ENCODE data around the gene EIF3D. TPM values are rescaled to one million over a fixed set of nuclear protein-coding genes. Genes with fewer than 3 reads are reported as not detected.

Gene EIF3D
- total RNA-seq, 1 experiment from 2014 or later = 306 TPM

GRCh38 chr22:36573815-36574363 lies 44.9 kb upstream of the EIF3D start:
- no peaks in the 10 kb centered on the region for H4K20me1 ChIP-seq (ENCODE audit: insufficient read depth)
- ChIA-PET POLR2A (no interaction called here), RAD21 (ENCODE audit: low non-redundant PET in 1 of 2, low total read pairs in 2 of 2, uncharacterized antibody in 2 of 2, unreplicated experiment in 2 of 2) (no interaction called here), CTCF (no interaction called here)
- intact Hi-C loops (cut with micrococcal nuclease) = no loop called here
- ATAC-seq = no peak
- TF ChIP-seq CBX3 (IDR thresholded peaks at IDR 0.05; ENCODE audit: low read depth) (no peak), CTCF (IDR thresholded peaks at IDR 0.05 in 2 of 3, conservative IDR thresholded peaks at IDR 0.05 in 1 of 3; ENCODE audit: borderline replicate concordance in 1 of 3, insufficient read depth in 1 of 3, low read depth in 2 of 3, low read length in 2 of 3) (no peak), POLR2A (IDR thresholded peaks at IDR 0.05; ENCODE audit: borderline replicate concordance, extremely low read depth, insufficient read depth, insufficient read length) (no peak), POLR2AphosphoS5 (IDR thresholded peaks at IDR 0.05; ENCODE audit: low read depth, low read length) (no peak), EZH2 (IDR thresholded peaks at IDR 0.05) (no peak), EZH2phosphoT487 (IDR thresholded peaks at IDR 0.05; ENCODE audit: borderline replicate concordance) (no peak), SP1 (IDR thresholded peaks at IDR 0.05; ENCODE audit: low read depth) (no peak)
- no peaks in the 10 kb centered on the region for H3K9me2 ChIP-seq (ENCODE audit: insufficient read depth)
- H3K9ac ChIP-seq (ENCODE audit: low read length) = no peak overlapping the region
- H3K27ac ChIP-seq (ENCODE audit: low read depth, low read length) = no peak overlapping the region
- no peak overlapping the region for H3K4me2 ChIP-seq (ENCODE audit: low read length)
- no peak for DNase-seq (ENCODE audit: low read depth, low spot score)
- H3K4me3 ChIP-seq (replicated peaks in 1 of 2; ENCODE audit: low read depth in 1 of 2, low read length in 2 of 2) = no peak overlapping the region
- no peaks in the 10 kb centered on the region for H3K36me3 ChIP-seq (ENCODE audit: control insufficient read depth in 1 of 2, insufficient read depth in 2 of 2, low read length in 2 of 2)
- no TSS peak for BruUV-seq (replicated peaks)
- H3K27me3 ChIP-seq (ENCODE audit: insufficient read depth, low read length) = no peaks in the 10 kb centered on the region
- H2AFZ ChIP-seq (ENCODE audit: low read depth, low read length, poor library complexity, severe bottlenecking) = no peak overlapping the region
- H3K4me1 ChIP-seq (ENCODE audit: control insufficient read depth in 1 of 2, insufficient read depth in 2 of 2, low read length in 2 of 2) = peaks cover 5 to 23% of the 10 kb centered on the region in 2 experiments; a peak in 3 of 4 replicates
- no peaks in the 10 kb centered on the region for H3K79me2 ChIP-seq (ENCODE audit: insufficient read depth, low read length)
- no peaks in the 10 kb centered on the region for H3K9me3 ChIP-seq (ENCODE audit: control insufficient read depth in 1 of 2, insufficient read depth in 1 of 2, low read depth in 1 of 2, low read length in 2 of 2)

GRCh38 chr22:36571991-36572390 lies 43.0 kb upstream of the EIF3D start:
- RAD21 ChIA-PET (ENCODE audit: low non-redundant PET in 1 of 2, low total read pairs in 2 of 2, uncharacterized antibody in 2 of 2, unreplicated experiment in 2 of 2) = no interaction called here
- no peaks in the 10 kb centered on the region for H3K79me2 ChIP-seq (ENCODE audit: insufficient read depth, low read length)
- H3K36me3 ChIP-seq (ENCODE audit: control insufficient read depth in 1 of 2, insufficient read depth in 2 of 2, low read length in 2 of 2) = no peaks in the 10 kb centered on the region
- H3K27ac ChIP-seq (ENCODE audit: low read depth, low read length) = no peak overlapping the region
- ATAC-seq (no peak), DNase-seq (ENCODE audit: low read depth, low spot score) (no peak)
- H3K4me1 ChIP-seq (ENCODE audit: control insufficient read depth in 1 of 2, insufficient read depth in 2 of 2, low read length in 2 of 2) = peaks cover 5 to 14% of the 10 kb centered on the region in 2 experiments; a peak in 3 of 4 replicates
- H3K9me2 ChIP-seq (ENCODE audit: insufficient read depth) = no peaks in the 10 kb centered on the region
- H2AFZ ChIP-seq (ENCODE audit: low read depth, low read length, poor library complexity, severe bottlenecking) = no peak overlapping the region
- POLR2A ChIA-PET = no interaction called here
- H3K4me2 ChIP-seq (ENCODE audit: low read length) = no peak overlapping the region
- H3K4me3 ChIP-seq (replicated peaks in 1 of 2; ENCODE audit: low read depth in 1 of 2, low read length in 2 of 2) = no peak overlapping the region
- no peaks in the 10 kb centered on the region for H3K9me3 ChIP-seq (ENCODE audit: control insufficient read depth in 1 of 2, insufficient read depth in 1 of 2, low read depth in 1 of 2, low read length in 2 of 2)
- no peaks in the 10 kb centered on the region for H4K20me1 ChIP-seq (ENCODE audit: insufficient read depth)
- intact Hi-C loops (cut with micrococcal nuclease) = no loop called here
- CTCF ChIA-PET = no interaction called here
- no peaks in the 10 kb centered on the region for H3K27me3 ChIP-seq (ENCODE audit: insufficient read depth, low read length)
- BruUV-seq (replicated peaks) = no TSS peak
- TF ChIP-seq ELF1 (IDR thresholded peaks at IDR 0.05; ENCODE audit: borderline replicate concordance, low read depth) = no peak
- TF ChIP-seq ZNF274 (IDR thresholded peaks at IDR 0.05; ENCODE audit: low read depth, low read length) = no peak
- no peak for TF ChIP-seq CBX3 (IDR thresholded peaks at IDR 0.05; ENCODE audit: low read depth)
- no peak for TF ChIP-seq CEBPB (IDR thresholded peaks at IDR 0.05; ENCODE audit: low read depth)
- no peak for TF ChIP-seq EZH2 (IDR thresholded peaks at IDR 0.05)
- TF ChIP-seq EGR1 (IDR thresholded peaks at IDR 0.05; ENCODE audit: low read depth) = no peak
- TF ChIP-seq REST (IDR thresholded peaks at IDR 0.05; ENCODE audit: low read depth) = no peak
- H3K9ac ChIP-seq (ENCODE audit: low read length) = no peak overlapping the region

Measured in HCT116 (cell line).